CD4-positive, alpha-beta T cell treated with Interleukin-4 for 4 hours (primary cell): ENCODE results near the gene RNF157.

ENCODE experiments used
- DNase-seq: peaks from one replicate; pipeline ENCODE4 v3.0.0-alpha.2; 2020

Gene RNF157

DNA sequence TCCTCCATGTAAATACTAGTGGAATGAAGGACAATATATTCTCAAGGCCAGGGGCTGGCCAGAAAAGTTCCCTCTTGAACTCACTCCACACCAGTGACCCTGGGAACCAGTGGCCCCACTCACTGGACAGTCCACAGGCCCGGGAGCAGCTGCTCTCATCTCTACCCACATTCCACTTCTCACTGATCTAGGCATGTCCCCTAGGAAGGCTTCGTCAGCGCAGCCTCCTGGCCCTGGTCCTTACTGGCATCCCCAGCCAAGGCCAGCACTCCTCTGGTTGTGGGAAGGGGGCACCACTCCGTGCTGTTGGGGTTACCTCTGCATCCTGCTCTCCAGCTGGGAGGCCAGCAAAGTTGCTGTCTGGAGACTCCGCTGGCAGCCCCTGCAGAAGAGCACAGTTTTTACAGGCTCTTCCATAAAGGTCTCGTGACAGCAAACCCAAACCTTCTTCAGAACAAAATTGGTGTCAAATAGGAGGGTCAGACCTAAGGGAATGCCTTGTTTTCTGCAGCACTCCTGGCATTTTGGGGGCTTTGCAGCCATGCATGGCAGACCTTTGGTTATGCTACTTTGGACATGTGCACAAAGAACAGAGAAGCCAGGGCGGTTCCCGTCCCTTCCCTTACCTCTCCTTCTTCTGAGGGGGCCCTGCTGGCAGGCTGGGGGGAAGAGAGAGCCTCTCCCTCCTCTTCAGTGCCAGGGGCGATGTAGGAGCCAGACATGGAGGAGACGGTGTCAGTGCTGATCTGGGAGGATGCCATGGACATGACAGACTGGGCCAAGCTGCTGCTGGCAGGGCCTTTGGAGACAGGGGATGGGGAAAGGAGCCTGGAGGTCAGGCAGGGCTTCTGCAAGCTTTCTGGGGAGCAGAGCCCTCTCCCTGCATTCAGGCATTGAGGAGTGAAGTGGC is 85.1 kb downstream of the RNF157 start:
- no peak for DNase-seq

DNA sequence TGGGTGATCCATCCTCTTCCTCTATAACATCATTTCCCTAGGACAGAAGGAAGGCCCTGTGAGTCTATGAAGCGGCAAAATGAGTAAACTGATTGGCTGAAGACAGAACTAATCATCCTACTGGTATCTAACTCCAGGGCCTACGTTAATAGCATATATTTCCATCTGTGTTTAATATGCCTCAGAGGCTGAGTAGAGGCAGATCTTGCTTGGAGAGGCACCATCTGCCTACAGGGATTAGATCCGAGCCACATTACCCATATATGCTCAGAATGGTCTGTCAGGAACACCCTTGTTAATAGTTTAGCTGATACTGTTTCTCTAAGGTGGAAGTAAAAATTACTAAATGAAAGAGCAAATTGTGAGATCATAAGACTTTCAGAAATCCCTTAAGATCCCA is 86.0 kb downstream of the RNF157 start:
- DNase-seq, result no peak

GRCh38 chr17:76153640-76154039 is 86.7 kb downstream of the RNF157 start:
- DNase-seq, result no peak

DNA sequence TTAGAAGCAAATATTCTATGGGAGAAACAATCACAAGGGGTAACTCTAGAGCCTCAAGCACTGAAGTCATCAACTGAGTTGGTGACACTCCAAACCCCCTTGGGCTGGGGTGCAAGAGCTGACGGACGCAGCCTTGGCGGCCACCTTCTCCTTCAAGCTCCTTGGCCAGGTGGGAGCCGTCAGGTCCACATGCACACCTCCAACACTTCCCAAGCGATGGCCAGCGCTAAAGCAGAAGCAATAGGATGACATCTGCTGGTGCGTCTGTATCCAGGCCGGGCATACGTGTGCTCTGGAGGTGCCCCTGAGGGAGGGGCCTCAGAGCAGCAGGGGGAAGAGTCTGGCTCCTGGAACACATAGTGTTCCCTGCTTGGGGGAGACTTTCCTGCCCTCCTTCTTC is 87.1 kb downstream of the RNF157 start:
- DNase-seq, result no peak

DNA sequence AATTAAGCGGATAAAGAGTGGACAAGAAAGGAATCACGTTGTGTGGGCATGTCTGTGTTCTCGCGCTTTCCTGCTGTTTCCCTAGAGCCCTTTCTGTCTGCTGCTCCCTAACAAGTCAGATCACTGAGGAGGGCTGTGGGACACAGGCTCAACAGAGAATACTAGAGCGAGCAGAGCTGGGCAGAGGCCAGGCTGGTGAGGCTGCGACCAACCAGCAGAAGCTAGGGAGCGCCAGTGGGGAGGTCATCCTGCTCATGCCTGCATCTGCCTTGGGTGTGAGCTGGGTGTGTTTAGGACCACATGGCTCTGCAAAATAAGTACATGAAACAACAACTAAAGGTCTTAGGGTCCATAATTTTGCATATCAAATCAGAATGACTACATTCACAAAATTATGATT is 87.7 kb downstream of the RNF157 start:
- DNase-seq, result no peak

GRCh38 chr17:76151896-76152454 is 88.3 kb downstream of the RNF157 start:
- peak; percentile 53 for DNase-seq

GRCh38 chr17:76150712-76151622 is 89.3 kb downstream of the RNF157 start:
- DNase-seq, result no peak

- no peak for DNase-seq
Measured at GRCh38 chr17:76149214-76149613, 91.1 kb downstream of the RNF157 start.

DNA sequence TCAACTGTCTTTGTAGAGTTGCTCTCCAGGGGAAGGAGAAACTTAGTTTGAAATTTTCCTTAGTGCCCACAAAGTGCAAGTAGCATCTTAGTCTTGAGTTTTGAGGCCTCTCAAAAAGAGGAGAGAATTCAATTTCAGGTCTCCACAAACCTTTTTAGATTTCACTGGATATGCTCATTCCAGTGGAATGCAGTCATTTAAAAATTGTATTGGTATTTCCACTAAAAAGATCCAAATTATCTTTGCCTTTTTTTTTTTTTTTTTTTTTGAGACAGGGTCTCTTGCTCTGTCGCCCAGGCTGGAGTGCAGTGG is 92.3 kb downstream of the RNF157 start:
- no peak for DNase-seq

- no peak for DNase-seq
Measured at GRCh38 chr17:76147211-76148014, 92.9 kb downstream of the RNF157 start.

GRCh38 chr17:76146053-76146851 is 94.0 kb downstream of the RNF157 start:
- DNase-seq, result peak; percentile 7

DNA sequence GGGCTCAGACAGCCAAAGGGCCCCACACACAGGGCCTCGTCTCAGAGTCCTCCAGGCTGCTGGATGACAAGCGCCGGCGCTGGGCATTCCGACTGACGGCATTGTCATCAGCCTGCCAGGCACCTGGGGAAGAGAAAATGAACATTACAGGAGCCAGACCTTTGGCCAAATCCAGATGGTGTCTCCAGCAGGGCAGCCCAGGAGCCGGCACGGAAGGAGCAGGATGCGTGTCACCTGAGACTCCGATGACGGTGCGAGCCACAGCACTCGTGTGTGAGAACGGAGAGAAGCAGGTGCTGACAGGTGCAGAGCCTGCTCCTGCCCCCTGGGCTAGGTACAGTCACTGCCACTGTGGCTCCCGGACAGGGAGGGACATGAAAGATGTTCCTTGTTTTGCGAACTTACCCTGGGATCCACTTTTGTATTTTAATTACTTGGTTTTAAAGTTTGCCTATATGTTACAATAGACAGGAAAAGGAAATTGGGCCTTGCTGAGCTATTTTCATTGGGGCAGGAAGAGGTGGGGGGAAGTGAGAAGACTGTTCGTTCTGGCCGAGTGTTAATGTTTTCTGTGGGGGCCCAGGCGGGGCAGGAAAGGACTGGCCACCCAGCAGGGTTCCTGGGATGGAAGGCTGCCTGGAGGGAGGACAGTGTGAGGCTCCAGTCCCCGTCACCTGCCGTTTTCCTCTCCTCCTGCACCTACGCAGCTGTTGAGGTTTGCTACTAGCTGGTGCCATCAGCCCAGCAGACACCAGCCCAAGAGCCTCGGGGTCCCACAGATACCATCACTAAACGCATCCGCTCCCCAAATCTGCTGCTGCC is 94.9 kb downstream of the RNF157 start:
- DNase-seq, result peak; percentile 55

- DNase-seq, result no peak
Measured at GRCh38 chr17:76142585-76143041, 97.7 kb downstream of the RNF157 start.

- no peak for DNase-seq
Measured at GRCh38 chr17:76142039-76142584, 98.2 kb downstream of the RNF157 start.

DNA sequence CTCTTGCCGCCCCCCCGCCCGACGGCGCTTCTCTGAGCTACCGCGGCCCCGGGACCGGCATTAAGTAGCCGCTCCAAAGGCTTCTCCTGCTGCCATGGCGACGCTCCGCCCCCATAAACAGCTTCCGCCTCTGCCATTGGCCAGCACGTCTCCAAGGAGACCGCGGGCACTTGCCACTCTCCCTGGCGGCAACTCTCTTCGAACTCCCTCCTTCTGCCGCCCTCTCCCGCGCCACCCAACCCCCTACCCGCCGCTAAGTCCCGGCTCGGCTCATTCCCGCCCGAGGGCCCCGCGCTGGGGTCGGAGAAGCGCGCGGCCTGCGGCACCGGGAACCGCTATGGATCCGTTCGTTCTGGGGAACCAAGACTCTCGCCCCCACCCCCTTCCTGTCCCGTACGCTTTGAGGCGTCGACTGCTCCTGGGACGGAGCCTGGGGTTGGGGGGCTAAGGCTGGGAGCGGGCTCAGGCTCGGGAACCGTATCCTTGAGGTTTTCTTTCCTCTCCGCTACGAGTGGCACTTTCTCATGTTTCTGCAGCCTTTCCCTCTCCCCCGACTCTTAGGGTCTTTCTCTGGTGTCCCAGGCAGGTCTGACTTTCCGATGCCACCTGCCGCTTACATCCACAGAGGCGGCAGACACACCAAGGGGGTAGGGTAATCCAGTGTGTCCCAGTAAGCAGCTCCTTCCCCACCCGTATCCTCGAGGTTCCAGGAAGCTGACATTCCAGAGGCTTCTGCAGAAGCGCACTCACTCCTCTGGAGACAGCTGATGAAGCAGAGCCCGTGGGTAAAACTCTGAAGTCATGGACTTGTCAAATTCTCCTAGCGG is 98.9 kb downstream of the RNF157 start, which contains the start of gene FOXJ1:
Gene FOXJ1, minus strand, starts transcription at position 34 of the 827 bp plus-strand sequence. CDS start 850 bp downstream, outside the sequence.
- DNase-seq, result peak; percentile 94

- no peak for DNase-seq
Measured at GRCh38 chr17:76140661-76141211, 99.6 kb downstream of the RNF157 start.

DNA sequence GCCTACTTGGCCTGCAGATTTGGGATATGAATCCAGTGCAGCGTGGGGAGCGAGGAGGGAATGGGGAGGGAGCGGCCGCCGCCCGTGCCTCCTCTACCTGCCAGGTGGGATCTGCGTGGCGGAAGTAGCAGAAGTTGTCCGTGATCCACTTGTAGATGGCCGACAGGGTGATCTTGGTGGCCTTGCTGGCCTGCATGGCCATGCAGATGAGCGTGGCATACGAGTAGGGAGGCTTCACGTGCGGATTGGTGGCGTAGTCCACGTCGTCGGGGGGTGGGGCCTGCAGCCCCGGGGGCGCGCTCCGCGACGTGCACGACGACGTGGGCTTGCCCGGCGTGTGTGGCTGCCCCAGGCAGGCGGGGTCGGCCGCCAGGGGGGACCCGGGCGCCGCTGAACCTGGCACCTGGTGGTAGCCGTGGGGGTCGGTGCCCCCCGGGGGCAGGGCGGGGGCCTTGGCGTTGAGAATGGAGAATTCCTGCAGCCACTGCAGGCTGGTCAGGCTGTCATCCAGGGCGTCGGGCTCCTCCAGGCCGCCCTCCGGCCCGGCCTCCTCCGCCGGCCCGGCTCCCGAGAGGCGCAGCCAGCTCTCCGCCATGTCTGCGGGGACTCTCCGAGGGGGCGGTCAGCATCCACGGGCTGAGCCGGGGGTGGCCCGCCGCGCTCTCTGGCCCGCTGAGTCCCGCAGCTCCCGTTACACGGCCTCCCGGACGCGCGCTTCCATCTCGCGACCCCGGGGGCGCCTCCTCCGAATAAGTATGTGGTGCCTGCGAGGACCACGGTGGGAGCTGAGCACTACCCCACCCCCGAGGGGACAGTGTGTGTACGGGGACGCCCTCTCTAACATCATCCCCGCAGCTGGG is 100.3 kb downstream of the RNF157 start:
- peak; percentile 22 for DNase-seq
